K562 (cell line): ENCODE data around the gene PRPF38A. TPM values are rescaled to one million over a fixed set of nuclear protein-coding genes. Genes with fewer than 3 reads are reported as not detected.

Experiments used
- ARID3B ChIP-seq: fragments of 250-450 bp; sonication (Bioruptor Pico); IDR thresholded peaks from 2 replicates; pipeline ENCODE4 v1.4.0; 2020; ENCODE audit warnings: borderline replicate concordance
- ATF2 ChIP-seq: sonication (generic); formaldehyde crosslinking; IDR thresholded peaks from 2 replicates; pipeline ENCODE4 v1.8.1; 2022; ENCODE audit warnings: missing genetic modification reagents
- CBX5 ChIP-seq: IDR thresholded peaks from 2 replicates; pipeline ENCODE4 v1.6.1; 2014; ENCODE audit warnings: low read depth, borderline replicate concordance
- CUX1 ChIP-seq: fragments of 200-800 bp; sonication (Bioruptor generic); IDR thresholded peaks from 2 replicates; pipeline ENCODE4 v1.6.1; 2016; ENCODE audit warnings: missing genetic modification characterization, missing compliant biosample characterization
- LEF1 ChIP-seq: fragments of 450-650 bp; IDR thresholded peaks from 2 replicates; pipeline ENCODE4 v1.6.1; 2016; ENCODE audit warnings: mild to moderate bottlenecking
- NBN ChIP-seq: fragments of 450-650 bp; IDR thresholded peaks from 2 replicates; pipeline ENCODE4 v1.6.1; 2016; ENCODE audit warnings: low read depth, mild to moderate bottlenecking
- NFXL1 ChIP-seq: fragments of 450-650 bp; formaldehyde crosslinking; IDR thresholded peaks from 2 replicates; pipeline ENCODE4 v1.4.0; 2021; ENCODE audit warnings: mild to moderate bottlenecking
- SIX5 ChIP-seq, 2 experiments: IDR thresholded peaks; 2 replicates each; pipeline ENCODE4 v1.6.1; 2011; ENCODE audit warnings: low read length in 2 of 2, borderline replicate concordance in 1 of 2, low read depth in 1 of 2, mild to moderate bottlenecking in 1 of 2, moderate library complexity in 1 of 2; ENCODE audit not compliant: insufficient read depth in 1 of 2
- STAG1 ChIP-seq: sonication (generic); formaldehyde crosslinking; IDR thresholded peaks from 2 replicates; pipeline ENCODE4 v1.5.0; 2020; ENCODE audit warnings: missing genetic modification reagents, borderline replicate concordance
- ZNF280A ChIP-seq: fragments of 450-650 bp; IDR thresholded peaks from 2 replicates; pipeline ENCODE4 v1.6.1; 2018; ENCODE audit warnings: mild to moderate bottlenecking, low read depth; ENCODE audit not compliant: partially characterized antibody
- ZNF449 ChIP-seq: fragments of 250-450 bp; sonication (Bioruptor Pico); IDR thresholded peaks from 2 replicates; pipeline ENCODE4 v1.8.0; 2022; ENCODE audit warnings: moderate library complexity, mild to moderate bottlenecking, inconsistent platforms
- ZNF518B ChIP-seq: fragments of 250-450 bp; sonication (Bioruptor Pico); IDR thresholded peaks from 2 replicates; pipeline ENCODE4 v1.5.0; 2021; ENCODE audit warnings: mild to moderate bottlenecking, moderate library complexity
- polyA plus RNA-seq, 8 experiments: library from polyadenylated mRNA; depleted of rRNA in 4 of 8; stranded (reverse) in 5 of 8; unstranded in 3 of 8; fragments of >200 nt; fragmentation: Nextera tagmentation in 2 of 8; fragmentation: Illumina TruSeq in 1 of 8; extraction: Ambion mirVana in 2 of 8; extraction: Trizol in 1 of 8; gene quantifications; 2 replicates each; pipeline versions ENCODE4 v1.2.1 to v1.2.3, GENCODE V29; 2011 to 2014; ENCODE audit warnings: inconsistent platforms in 1 of 8, missing spikeins in 1 of 8
- total RNA-seq, 7 experiments: library from RNA; depleted of rRNA in 6 of 7; stranded (reverse); fragments of >200 nt in 6 of 7; fragmentation: Illumina TruSeq in 2 of 7; extraction: Trizol in 2 of 7; gene quantifications; 2 replicates each; pipeline versions ENCODE4 v1.2.1 to v1.2.3, GENCODE V29; 2011 to 2021; ENCODE audit warnings: low replicate concordance in 1 of 7

Gene PRPF38A
- total and polyA plus RNA-seq, 9 of the 15 experiments (the other 6 are each of a cell fraction or from before 2014, with no cell fraction given) = 53.6 to 198 (median 89.2) TPM

GRCh38 chr1:52404975-52405338, 555 bp downstream of the PRPF38A start (continued):
- TF ChIP-seq ZNF518B (CRISPR knock-in tag) = no peak
- no peak for TF ChIP-seq CUX1 (CRISPR knock-in tag)
- TF ChIP-seq LEF1 = 0 out of 2 replicates have a peak, but pooled peaks have one; percentile 2
- no peak for TF ChIP-seq SIX5 (IDR thresholded peaks at IDR 0.05; ENCODE audit: borderline replicate concordance in 1 of 2, insufficient read depth in 1 of 2, low read depth in 1 of 2, low read length in 2 of 2)
- TF ChIP-seq CBX5 = no peak
- no peak for TF ChIP-seq NBN
- no peak for TF ChIP-seq ZNF449 (CRISPR knock-in tag)
- TF ChIP-seq ARID3B (CRISPR knock-in tag) = no peak
- no peak for TF ChIP-seq NFXL1 (CRISPR knock-in tag)
- no peak for TF ChIP-seq ZNF280A
- TF ChIP-seq STAG1 (CRISPR knock-in tag) = no peak
- no peak for TF ChIP-seq ATF2 (CRISPR knock-in tag)
